SK-N-SH (cell line): ENCODE data around the gene TBKBP1. TPM values are rescaled to one million over a fixed set of nuclear protein-coding genes. Genes with fewer than 3 reads are reported as not detected.

Source experiments
- CTCF ChIA-PET: fragments of 300-600, 350-600 bp; formaldehyde crosslinking; extraction: SDS; loops from one replicate; lab custom pipeline; 2021; lab: Yijun Ruan, JAX
- POLR2A ChIA-PET: fragments of 350-600 bp; sonication (Branson Sonifier 250); formaldehyde crosslinking; extraction: SDS; loops from one replicate; lab custom pipeline; 2020; ENCODE audit warnings: antibody characterized with exemption, inconsistent platforms; lab: Yijun Ruan, JAX
- DNase-seq: peaks from one replicate; pipeline ENCODE4 v3.0.0; 2012
- H2AFZ ChIP-seq: fragments of 200-600 bp; sonication (generic); 2 replicates; pipeline ENCODE4 v1.8.1; 2016; ENCODE audit warnings: antibody characterized with exemption, mild to moderate bottlenecking, low read depth
- H3F3A ChIP-seq: fragments of 200-600 bp; sonication (generic); replicated peaks from 2 replicates; pipeline ENCODE3; 2016; ENCODE audit warnings: antibody characterized with exemption, mild to moderate bottlenecking; ENCODE audit not compliant: insufficient read depth
- H3K27ac ChIP-seq, 2 experiments: fragments of 200-500 bp in 1 of 2; fragments of 200-600 bp in 1 of 2; sonication (Bioruptor generic) in 1 of 2; sonication (generic), shearing (Covaris generic) in 1 of 2; 2 replicates each; pipeline versions ENCODE4 v1.5.1 to v1.6.1; 2014 to 2016; ENCODE audit warnings: low read depth in 2 of 2, inconsistent platforms in 1 of 2, low read length in 1 of 2, mild to moderate bottlenecking in 1 of 2, mixed read lengths in 1 of 2
- H3K27me3 ChIP-seq: fragments of 200-600 bp; sonication (generic), shearing (Covaris generic); 2 replicates; pipeline ENCODE4 v1.6.1; 2016; ENCODE audit warnings: mixed run types; ENCODE audit not compliant: insufficient read depth
- H3K36me3 ChIP-seq, 2 experiments: fragments of 200-500 bp in 1 of 2; fragments of 200-600 bp in 1 of 2; sonication (Bioruptor generic) in 1 of 2; sonication (generic) in 1 of 2; replicated peaks in 1 of 2; 2 replicates each; pipeline versions ENCODE3 to v1.5.1; 2014 to 2016; ENCODE audit warnings: low read length in 1 of 2, mild to moderate bottlenecking in 1 of 2; ENCODE audit not compliant: insufficient read depth in 2 of 2, control insufficient read depth in 1 of 2
- H3K4me1 ChIP-seq, 2 experiments: fragments of 200-500 bp in 1 of 2; fragments of 200-600 bp in 1 of 2; sonication (Bioruptor generic) in 1 of 2; sonication (generic), shearing (Covaris generic) in 1 of 2; 2 replicates each; pipeline versions ENCODE4 v1.5.1 to v1.6.1; 2014 to 2016; ENCODE audit warnings: low read depth in 1 of 2, low read length in 1 of 2, mixed run types in 1 of 2; ENCODE audit not compliant: insufficient read depth in 2 of 2, control insufficient read depth in 1 of 2
- H3K4me2 ChIP-seq: fragments of 200-600 bp; sonication (generic), shearing (Covaris generic); 2 replicates; pipeline ENCODE4 v1.6.1; 2017; ENCODE audit warnings: mixed run types
- H3K4me3 ChIP-seq, 2 experiments: fragments of 200-500 bp in 1 of 2; fragments of 200-600 bp in 1 of 2; sonication (Bioruptor generic) in 1 of 2; sonication (generic), shearing (Covaris generic) in 1 of 2; 2 replicates each; pipeline versions ENCODE4 v1.5.1 to v1.8.1; 2014 to 2016; ENCODE audit warnings: low read depth in 2 of 2, inconsistent platforms in 1 of 2, low read length in 1 of 2, mild to moderate bottlenecking in 1 of 2, mixed read lengths in 1 of 2, moderate library complexity in 1 of 2
- H3K79me2 ChIP-seq: fragments of 200-600 bp; sonication (generic); 2 replicates; pipeline ENCODE4 v1.8.1; 2017; ENCODE audit warnings: mild to moderate bottlenecking; ENCODE audit not compliant: insufficient read depth
- H3K9ac ChIP-seq: fragments of 200-600 bp; sonication (generic); 2 replicates; pipeline ENCODE4 v1.6.1; 2017; ENCODE audit warnings: mixed run types
- H3K9me2 ChIP-seq: fragments of 200-600 bp; sonication (generic); 2 replicates; pipeline ENCODE4 v1.6.1; 2017; ENCODE audit warnings: mixed run types
- H3K9me3 ChIP-seq: fragments of 200-600 bp; sonication (generic); 2 replicates; pipeline ENCODE4 v1.6.1; 2017; ENCODE audit warnings: mixed run types, mild to moderate bottlenecking, moderate library complexity
- H4K20me1 ChIP-seq: fragments of 200-600 bp; sonication (generic); 2 replicates; pipeline ENCODE4 v1.6.1; 2017; ENCODE audit warnings: mild to moderate bottlenecking, mixed run types; ENCODE audit not compliant: insufficient read depth
- CHD2 ChIP-seq: fragments of 150-350 bp; IDR thresholded peaks from 2 replicates; pipeline ENCODE4 v1.6.1; 2018; ENCODE audit warnings: low read length; ENCODE audit not compliant: partially characterized antibody
- ELF1 ChIP-seq: IDR thresholded peaks from 2 replicates; pipeline ENCODE4 v1.4.0; 2012
- EP300 ChIP-seq, 2 experiments: IDR thresholded peaks; 2 replicates each; pipeline versions ENCODE4 v1.4.0 to v1.6.1; 2012; ENCODE audit warnings: borderline replicate concordance in 1 of 2, low read depth in 1 of 2, low read length in 1 of 2
- EZH2phosphoT487 ChIP-seq: fragments of 200-600 bp; sonication (generic); IDR thresholded peaks from 2 replicates; pipeline ENCODE4 v1.6.1; 2017; ENCODE audit warnings: low read depth, mixed run types, mild to moderate bottlenecking, antibody characterized with exemption, moderate library complexity, borderline replicate concordance
- FOXM1 ChIP-seq: IDR thresholded peaks from 2 replicates; pipeline ENCODE4 v1.4.0; 2012; ENCODE audit warnings: low read depth, mild to moderate bottlenecking
- GABPA ChIP-seq: IDR thresholded peaks from 2 replicates; pipeline ENCODE4 v1.4.0; 2012; ENCODE audit warnings: low read depth, mild to moderate bottlenecking
- GATA2 ChIP-seq: sonication (generic); formaldehyde crosslinking; IDR thresholded peaks from 2 replicates; pipeline ENCODE4 v1.5.0; 2020; ENCODE audit warnings: mild to moderate bottlenecking, missing genetic modification reagents
- NFIC ChIP-seq: IDR thresholded peaks from 2 replicates; pipeline ENCODE4 v1.4.0; 2012; ENCODE audit warnings: borderline replicate concordance
- NRF1 ChIP-seq: IDR thresholded peaks from 2 replicates; pipeline ENCODE4 v1.6.1; 2012; ENCODE audit warnings: low read depth, mild to moderate bottlenecking, low read length
- POLR2AphosphoS5 ChIP-seq: IDR thresholded peaks from 2 replicates; pipeline ENCODE4 v1.6.1; 2012; ENCODE audit warnings: low read depth, low read length
- RCOR1 ChIP-seq: fragments of 150-350 bp; IDR thresholded peaks from 2 replicates; pipeline ENCODE4 v1.6.1; 2017; ENCODE audit warnings: antibody characterized with exemption, low read length
- TAF1 ChIP-seq: IDR thresholded peaks from 2 replicates; pipeline ENCODE4 v1.6.1; 2012; ENCODE audit warnings: low read depth, mild to moderate bottlenecking, low read length, moderate library complexity, borderline replicate concordance
- TCF12 ChIP-seq: IDR thresholded peaks from 2 replicates; pipeline ENCODE4 v1.4.0; 2012
- WGBS: methylation state at CpG from one replicate; pipeline ENCODE4 v1.1.6; 2017; ENCODE audit warnings: low lambda C conversion rate; 5-methylcytosine and 5-hydroxymethylcytosine counted together
- polyA plus RNA-seq, 3 experiments: library from polyadenylated mRNA; depleted of rRNA; stranded (reverse); fragments of >200 nt; gene quantifications; 2 replicates each; pipeline ENCODE4 v1.2.3, GENCODE V29; 2012
- TF ChIP-seq, protein P1 (sequence below): fragments of 150-350 bp; IDR thresholded peaks from 2 replicates; pipeline ENCODE4 v1.6.1; 2017; ENCODE audit warnings: antibody characterized with exemption, low read length, low read depth, borderline replicate concordance
- TF ChIP-seq, protein P2 (sequence below): IDR thresholded peaks from 2 replicates; pipeline ENCODE4 v1.6.1; 2012; ENCODE audit warnings: mild to moderate bottlenecking, low read depth, low read length, moderate library complexity
- TF ChIP-seq, protein P3 (sequence below): fragments of 150-350 bp; IDR thresholded peaks from 2 replicates; pipeline ENCODE4 v1.6.1; 2016; ENCODE audit warnings: mild to moderate bottlenecking, low read depth, low read length
- TF ChIP-seq, protein P4 (sequence below): IDR thresholded peaks from 2 replicates; pipeline ENCODE4; 2012

Gene TBKBP1
- polyA plus RNA-seq, 1 of the 3 experiments (the other 2 are of a cell fraction): 14.4 TPM

DNA sequence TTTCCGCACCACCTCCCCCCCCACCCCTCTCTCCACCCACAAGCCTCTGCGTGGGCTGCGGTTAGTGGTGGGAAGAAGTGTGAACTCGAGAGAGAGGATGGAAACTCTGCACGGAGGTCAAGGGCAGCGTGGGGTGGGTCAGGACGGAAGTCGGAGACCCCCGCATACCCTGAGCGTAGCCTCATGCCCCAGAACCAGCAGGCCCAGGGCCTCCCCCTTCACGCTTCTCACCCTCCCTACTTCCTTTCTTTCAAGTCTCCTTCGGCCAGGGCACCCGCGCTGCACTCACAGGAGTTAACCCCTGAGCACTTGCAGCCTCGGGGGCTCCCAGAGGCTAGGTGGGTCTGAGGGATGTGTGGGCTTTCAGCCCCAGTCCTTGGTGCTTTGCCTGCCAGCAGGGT is 9.2 kb downstream of the TBKBP1 start:
- Histone ChIP-seq H3K9ac (no peak overlapping the region), H3F3A (peaks cover 2% of the 10 kb centered on the region), H3K27me3 (no peaks in the 10 kb centered on the region), H2AFZ (no peak overlapping the region), H3K4me1 (peaks cover 0 to 4% of the 10 kb centered on the region in 2 experiments; a peak in 2 of 4 replicates), H3K4me2 (no peak overlapping the region), H3K36me3 (peaks cover 12 to 18% of the 10 kb centered on the region in 2 experiments), H3K27ac (no peak overlapping the region), H3K9me2 (no peaks in the 10 kb centered on the region), H3K9me3 (no peaks in the 10 kb centered on the region), H4K20me1 (peaks cover 7% of the 10 kb centered on the region; the same call in 1 of the 2 replicates), H3K79me2 (no peaks in the 10 kb centered on the region), H3K4me3 (no peak overlapping the region)
- TF ChIP-seq TCF12 (no peak), GABPA (no peak), EZH2phosphoT487 (no peak), GATA2 (CRISPR knock-in tag) (no peak), POLR2AphosphoS5 (no peak), RCOR1 (no peak), NRF1 (no peak), FOXM1 (no peak), CHD2 (no peak), TAF1 (no peak), EP300 (IDR thresholded peaks at IDR 0.05; ENCODE audit: borderline replicate concordance in 1 of 2, low read depth in 1 of 2, low read length in 1 of 2) (no peak), NFIC (no peak), ELF1 (no peak)
- TF ChIP-seq, protein P1, sequence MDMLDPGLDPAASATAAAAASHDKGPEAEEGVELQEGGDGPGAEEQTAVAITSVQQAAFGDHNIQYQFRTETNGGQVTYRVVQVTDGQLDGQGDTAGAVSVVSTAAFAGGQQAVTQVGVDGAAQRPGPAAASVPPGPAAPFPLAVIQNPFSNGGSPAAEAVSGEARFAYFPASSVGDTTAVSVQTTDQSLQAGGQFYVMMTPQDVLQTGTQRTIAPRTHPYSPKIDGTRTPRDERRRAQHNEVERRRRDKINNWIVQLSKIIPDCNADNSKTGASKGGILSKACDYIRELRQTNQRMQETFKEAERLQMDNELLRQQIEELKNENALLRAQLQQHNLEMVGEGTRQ: no peak
- TF ChIP-seq, protein P2, sequence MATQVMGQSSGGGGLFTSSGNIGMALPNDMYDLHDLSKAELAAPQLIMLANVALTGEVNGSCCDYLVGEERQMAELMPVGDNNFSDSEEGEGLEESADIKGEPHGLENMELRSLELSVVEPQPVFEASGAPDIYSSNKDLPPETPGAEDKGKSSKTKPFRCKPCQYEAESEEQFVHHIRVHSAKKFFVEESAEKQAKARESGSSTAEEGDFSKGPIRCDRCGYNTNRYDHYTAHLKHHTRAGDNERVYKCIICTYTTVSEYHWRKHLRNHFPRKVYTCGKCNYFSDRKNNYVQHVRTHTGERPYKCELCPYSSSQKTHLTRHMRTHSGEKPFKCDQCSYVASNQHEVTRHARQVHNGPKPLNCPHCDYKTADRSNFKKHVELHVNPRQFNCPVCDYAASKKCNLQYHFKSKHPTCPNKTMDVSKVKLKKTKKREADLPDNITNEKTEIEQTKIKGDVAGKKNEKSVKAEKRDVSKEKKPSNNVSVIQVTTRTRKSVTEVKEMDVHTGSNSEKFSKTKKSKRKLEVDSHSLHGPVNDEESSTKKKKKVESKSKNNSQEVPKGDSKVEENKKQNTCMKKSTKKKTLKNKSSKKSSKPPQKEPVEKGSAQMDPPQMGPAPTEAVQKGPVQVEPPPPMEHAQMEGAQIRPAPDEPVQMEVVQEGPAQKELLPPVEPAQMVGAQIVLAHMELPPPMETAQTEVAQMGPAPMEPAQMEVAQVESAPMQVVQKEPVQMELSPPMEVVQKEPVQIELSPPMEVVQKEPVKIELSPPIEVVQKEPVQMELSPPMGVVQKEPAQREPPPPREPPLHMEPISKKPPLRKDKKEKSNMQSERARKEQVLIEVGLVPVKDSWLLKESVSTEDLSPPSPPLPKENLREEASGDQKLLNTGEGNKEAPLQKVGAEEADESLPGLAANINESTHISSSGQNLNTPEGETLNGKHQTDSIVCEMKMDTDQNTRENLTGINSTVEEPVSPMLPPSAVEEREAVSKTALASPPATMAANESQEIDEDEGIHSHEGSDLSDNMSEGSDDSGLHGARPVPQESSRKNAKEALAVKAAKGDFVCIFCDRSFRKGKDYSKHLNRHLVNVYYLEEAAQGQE: no peak
- TF ChIP-seq, protein P3, sequence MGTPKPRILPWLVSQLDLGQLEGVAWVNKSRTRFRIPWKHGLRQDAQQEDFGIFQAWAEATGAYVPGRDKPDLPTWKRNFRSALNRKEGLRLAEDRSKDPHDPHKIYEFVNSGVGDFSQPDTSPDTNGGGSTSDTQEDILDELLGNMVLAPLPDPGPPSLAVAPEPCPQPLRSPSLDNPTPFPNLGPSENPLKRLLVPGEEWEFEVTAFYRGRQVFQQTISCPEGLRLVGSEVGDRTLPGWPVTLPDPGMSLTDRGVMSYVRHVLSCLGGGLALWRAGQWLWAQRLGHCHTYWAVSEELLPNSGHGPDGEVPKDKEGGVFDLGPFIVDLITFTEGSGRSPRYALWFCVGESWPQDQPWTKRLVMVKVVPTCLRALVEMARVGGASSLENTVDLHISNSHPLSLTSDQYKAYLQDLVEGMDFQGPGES: no peak
- TF ChIP-seq, protein P4, sequence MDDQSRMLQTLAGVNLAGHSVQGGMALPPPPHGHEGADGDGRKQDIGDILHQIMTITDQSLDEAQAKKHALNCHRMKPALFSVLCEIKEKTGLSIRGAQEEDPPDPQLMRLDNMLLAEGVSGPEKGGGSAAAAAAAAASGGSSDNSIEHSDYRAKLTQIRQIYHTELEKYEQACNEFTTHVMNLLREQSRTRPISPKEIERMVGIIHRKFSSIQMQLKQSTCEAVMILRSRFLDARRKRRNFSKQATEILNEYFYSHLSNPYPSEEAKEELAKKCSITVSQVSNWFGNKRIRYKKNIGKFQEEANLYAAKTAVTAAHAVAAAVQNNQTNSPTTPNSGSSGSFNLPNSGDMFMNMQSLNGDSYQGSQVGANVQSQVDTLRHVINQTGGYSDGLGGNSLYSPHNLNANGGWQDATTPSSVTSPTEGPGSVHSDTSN: no peak
- ChIA-PET POLR2A (no interaction called here), CTCF (interaction anchor here (1.9 to 11.3 kb wide), 5 partner anchors 10 to 99 kb away, joined by 11 to 211 read pairs (median 109); partner anchors contain the start of gene TBX21)
- DNase-seq: no peak
- 92% methylated on average over 15 of the region's 15 CpGs for whole genome bisulfite sequencing
